Esophagus muscularis mucosa (tissue), 4 donors: ENCODE measurements around the gene CD7.

Experiments
- CTCF ChIP-seq, 3 experiments: fragments of 200-600 bp in 2 of 3; fragments of 450-650 bp in 1 of 3; sonication (generic) in 2 of 3; IDR thresholded peaks; one replicate each; pipeline ENCODE4 v1.5.1; 2017 to 2019; ENCODE audit warnings: antibody characterized with exemption in 3 of 3, mild to moderate bottlenecking in 2 of 3, moderate library complexity in 1 of 3
- EP300 ChIP-seq: sonication (generic); formaldehyde crosslinking; IDR thresholded peaks from one replicate; pipeline ENCODE4 v1.6.1; 2017; ENCODE audit warnings: antibody characterized with exemption
- POLR2A ChIP-seq: fragments of 450-650 bp; IDR thresholded peaks from one replicate; pipeline ENCODE4 v1.6.1; 2017; ENCODE audit warnings: antibody characterized with exemption, moderate library complexity, mild to moderate bottlenecking, low read depth
- POLR2AphosphoS5 ChIP-seq, 2 donors: sonication (generic); formaldehyde crosslinking; IDR thresholded peaks; one replicate each; pipeline ENCODE4 v1.6.1; 2017; ENCODE audit warnings: antibody characterized with exemption in 2 of 2

GRCh38 chr17:82275326-82275725 is 42.1 kb downstream of the CD7 start:
- TF ChIP-seq CTCF (IDR thresholded peaks at IDR 0.05), result no peak
- TF ChIP-seq POLR2A, result no peak
- TF ChIP-seq POLR2AphosphoS5 (IDR thresholded peaks at IDR 0.05), result no peak
- no peak for TF ChIP-seq EP300
